22Rv1 (cell line): Measurements from ENCODE around the gene TIMM23.
"Not testable (repeated sequence)": the region's sequence is repeated elsewhere in the genome, so short reads cannot be mapped to it uniquely, and the experiment has no call there.

ENCODE experiments used
- H3K27ac ChIP-seq: fragments of 450-650 bp; 2 replicates; pipeline ENCODE4 v1.5.1; 2017
- CTCF ChIP-seq: fragments of 450-650 bp; IDR thresholded peaks from 2 replicates; pipeline ENCODE4 v1.5.1; 2017; ENCODE audit warnings: mild to moderate bottlenecking
- ZFX ChIP-seq: fragments of 450-650 bp; IDR thresholded peaks from 2 replicates; pipeline ENCODE4 v1.6.1; 2017; ENCODE audit warnings: antibody characterized with exemption, borderline replicate concordance

The TIMM23 gene

GRCh38 chr10:45983538-45984186, 11.4 kb downstream of the TIMM23 start:
- peak; percentile 34 for TF ChIP-seq CTCF
- H3K27ac ChIP-seq, result not testable (repeated sequence)

GRCh38 chr10:45984473-45984872, 12.2 kb downstream of the TIMM23 start:
- not testable (repeated sequence) for H3K27ac ChIP-seq

- H3K27ac ChIP-seq, result not testable (repeated sequence)
Observed at GRCh38 chr10:45985590-45985989, 13.3 kb downstream of the TIMM23 start.

GRCh38 chr10:45997557-45997956, 25.3 kb downstream of the TIMM23 start:
- no peak overlapping the region for H3K27ac ChIP-seq
- TF ChIP-seq CTCF (no peak), ZFX (no peak)

GRCh38 chr10:45997994-45998763, 25.9 kb downstream of the TIMM23 start:
- TF ChIP-seq CTCF, result no peak
- TF ChIP-seq ZFX, result no peak
- H3K27ac ChIP-seq, result no peak overlapping the region

GRCh38 chr10:45999955-46000354, 27.7 kb downstream of the TIMM23 start:
- not testable (repeated sequence) for H3K27ac ChIP-seq

- no peak for TF ChIP-seq ZFX
- no peak for TF ChIP-seq CTCF
- H3K27ac ChIP-seq, result no peak overlapping the region
Observed at GRCh38 chr10:46000538-46000937, 28.2 kb downstream of the TIMM23 start.

- no peak overlapping the region for H3K27ac ChIP-seq
- TF ChIP-seq CTCF (no peak), ZFX (no peak)
Observed at GRCh38 chr10:46001187-46001756, 29.0 kb downstream of the TIMM23 start.

- H3K27ac ChIP-seq, result not testable (repeated sequence)
Observed at GRCh38 chr10:46002189-46002687, 29.9 kb downstream of the TIMM23 start.
